VCaP (cell line): ENCODE measurements around the gene MEP1A.

ENCODE experiments used
- H3K27ac ChIP-seq: fragments of 450-650 bp; 2 replicates; pipeline ENCODE4 v1.5.1; 2017
- CTCF ChIP-seq: fragments of 450-650 bp; conservative IDR thresholded peaks from 2 replicates; pipeline ENCODE4 v1.5.1; 2017; ENCODE audit warnings: mild to moderate bottlenecking, moderate library complexity

Gene MEP1A

GRCh38 chr6:46794068-46794467 lies 879 bp downstream of the MEP1A start:
- no peak overlapping the region for H3K27ac ChIP-seq
- no peak for TF ChIP-seq CTCF

- H3K27ac ChIP-seq = no peak overlapping the region
- TF ChIP-seq CTCF = no peak
Observed at GRCh38 chr6:46795816-46796215, 2.6 kb downstream of the MEP1A start.

- no peak overlapping the region for H3K27ac ChIP-seq
- no peak for TF ChIP-seq CTCF
Observed at GRCh38 chr6:46796848-46797580, 3.8 kb downstream of the MEP1A start.

- TF ChIP-seq CTCF = no peak
Observed at GRCh38 chr6:46799657-46800056, 6.5 kb downstream of the MEP1A start.

GRCh38 chr6:46808806-46809205 lies 15.6 kb downstream of the MEP1A start:
- TF ChIP-seq CTCF = no peak
- H3K27ac ChIP-seq = no peak overlapping the region

More at GRCh38 chr6:46799657-46800056, 6.5 kb downstream of the MEP1A start:
- H3K27ac ChIP-seq = no peak overlapping the region

GRCh38 chr6:46815130-46815529 lies 21.9 kb downstream of the MEP1A start:
- no peak for TF ChIP-seq CTCF
- H3K27ac ChIP-seq = no peak overlapping the region

- TF ChIP-seq CTCF = no peak
- H3K27ac ChIP-seq = no peak overlapping the region; the same call in 1 of the 2 replicates
Observed at GRCh38 chr6:46816626-46817025, 23.4 kb downstream of the MEP1A start.
